Lung microvascular endothelial cell (primary cell): ENCODE data around the gene ALCAM. TPM values are rescaled to one million over a fixed set of nuclear protein-coding genes. Genes with fewer than 3 reads are reported as not detected.
"Not testable (repeated sequence)": the region's sequence is repeated elsewhere in the genome, so short reads cannot be mapped to it uniquely, and the experiment has no call there.

Experiments
- DNase-seq, 2 donors: peaks; one replicate each; pipeline versions ENCODE4 v3.0.0 to v3.0.0-alpha.2; 2010; ENCODE audit warnings: low read depth in 2 of 2
- total RNA-seq: library from RNA; depleted of rRNA; stranded (reverse); fragments of >200 nt; gene quantifications from 2 replicates; pipeline ENCODE4 v1.2.1, GENCODE V29; 2014

ALCAM gene
- total RNA-seq, 1 donor from 2014 or later, result 21.4 TPM

GRCh38 chr3:105387122-105387751, 20.5 kb downstream of the ALCAM start:
- peak; percentile 14 to 45 for DNase-seq

- no peak for DNase-seq
Observed at GRCh38 chr3:105388176-105388575, 21.5 kb downstream of the ALCAM start.

- DNase-seq, result not testable (repeated sequence)
Observed at GRCh38 chr3:105389759-105390158, 23.1 kb downstream of the ALCAM start.

GRCh38 chr3:105392598-105392997, 25.9 kb downstream of the ALCAM start:
- DNase-seq, result not testable (repeated sequence)

- DNase-seq, result peak; percentile 54 to 94
Observed at GRCh38 chr3:105394177-105394576, 27.5 kb downstream of the ALCAM start.

- DNase-seq, result no peak
Observed at GRCh38 chr3:105397974-105398373, 31.3 kb downstream of the ALCAM start.

- no peak for DNase-seq
Observed at GRCh38 chr3:105398437-105398836, 31.7 kb downstream of the ALCAM start.

- DNase-seq, result no peak
Observed at GRCh38 chr3:105399062-105399461, 32.4 kb downstream of the ALCAM start.

GRCh38 chr3:105399611-105400010, 32.9 kb downstream of the ALCAM start:
- DNase-seq, result no peak

GRCh38 chr3:105401254-105401653, 34.5 kb downstream of the ALCAM start:
- no peak for DNase-seq

GRCh38 chr3:105401691-105402149, 35.0 kb downstream of the ALCAM start:
- DNase-seq, result peak in 1 of 2 donors; percentile 51

- DNase-seq, result peak in 1 of 2 donors; percentile 6
Observed at GRCh38 chr3:105402287-105402801, 35.6 kb downstream of the ALCAM start.

GRCh38 chr3:105403034-105403433, 36.3 kb downstream of the ALCAM start:
- not testable (repeated sequence) for DNase-seq

GRCh38 chr3:105406268-105406667, 39.6 kb downstream of the ALCAM start:
- DNase-seq, result no peak

GRCh38 chr3:105409364-105409763, 42.7 kb downstream of the ALCAM start:
- DNase-seq, result no peak

GRCh38 chr3:105413343-105413887, 46.7 kb downstream of the ALCAM start:
- no peak for DNase-seq

GRCh38 chr3:105414841-105415240, 48.1 kb downstream of the ALCAM start:
- DNase-seq, result peak in 1 of 2 donors; percentile 4

- no peak for DNase-seq
Observed at GRCh38 chr3:105415951-105416350, 49.2 kb downstream of the ALCAM start.

- DNase-seq, result peak in 1 of 2 donors; percentile 34
Observed at GRCh38 chr3:105417525-105418289, 51.0 kb downstream of the ALCAM start.

- no peak for DNase-seq
Observed at GRCh38 chr3:105422645-105423044, 55.9 kb downstream of the ALCAM start.

GRCh38 chr3:105423397-105423796, 56.7 kb downstream of the ALCAM start:
- DNase-seq, result no peak

- no peak for DNase-seq
Observed at GRCh38 chr3:105424412-105425152, 57.9 kb downstream of the ALCAM start.
